ENCODE measurements around the gene FBXO17.
"Not testable (repeated sequence)": the region's sequence is repeated elsewhere in the genome, so short reads cannot be mapped to it uniquely, and the experiment has no call there.

Gene FBXO17

GRCh38 chr19:38941466-38941865 is 34.1 kb downstream of the FBXO17 start:
- DNase-seq, result not testable (repeated sequence)

- no peak for DNase-seq
Measured at GRCh38 chr19:38939957-38940356, 35.6 kb downstream of the FBXO17 start.

GRCh38 chr19:38933544-38933943 is 42.0 kb downstream of the FBXO17 start:
- DNase-seq, result no peak

- no peak for DNase-seq
Measured at GRCh38 chr19:38932425-38933179, 42.9 kb downstream of the FBXO17 start.

- no peak for DNase-seq
Measured at GRCh38 chr19:38931521-38931793, 44.1 kb downstream of the FBXO17 start.

- DNase-seq, result peak; percentile 97
Measured at GRCh38 chr19:38930776-38931520, 44.6 kb downstream of the FBXO17 start, which contains the start of gene MRPS12. MRPS12 (plus strand) TSS chr19:38930944; CDS start chr19:38931295, 351 bp downstream.

GRCh38 chr19:38929929-38930775 is 45.4 kb downstream of the FBXO17 start, which contains the start of gene SARS2:
SARS2 (minus strand) TSS chr19:38930763; CDS start chr19:38930736, 27 bp downstream.
- DNase-seq, result peak; percentile 93

GRCh38 chr19:38928391-38929001 is 47.0 kb downstream of the FBXO17 start:
- no peak for DNase-seq

- no peak for DNase-seq
Measured at GRCh38 chr19:38924388-38924787, 51.2 kb downstream of the FBXO17 start.

- no peak for DNase-seq
Measured at GRCh38 chr19:38922482-38922881, 53.1 kb downstream of the FBXO17 start.

- DNase-seq, result no peak
Measured at GRCh38 chr19:38921420-38922274, 53.9 kb downstream of the FBXO17 start.

GRCh38 chr19:38920602-38921419 is 54.7 kb downstream of the FBXO17 start:
- DNase-seq, result no peak

GRCh38 chr19:38919837-38920601 is 55.5 kb downstream of the FBXO17 start:
- no peak for DNase-seq

GRCh38 chr19:38918526-38918925 is 57.0 kb downstream of the FBXO17 start:
- DNase-seq, result no peak

GRCh38 chr19:38917921-38918491 is 57.5 kb downstream of the FBXO17 start:
- DNase-seq, result no peak

GRCh38 chr19:38917516-38917915 is 58.0 kb downstream of the FBXO17 start:
- no peak for DNase-seq

- no peak for DNase-seq
Measured at GRCh38 chr19:38915329-38916321, 59.9 kb downstream of the FBXO17 start.

- DNase-seq, result no peak
Measured at GRCh38 chr19:38913958-38914357, 61.6 kb downstream of the FBXO17 start.

All from DMS79 treated with DMSO at 0.1 percent for 48 hours (cell line).